HG02642 (cell line): Measurements from ENCODE around the gene MEF2C.

Experiments
- ATAC-seq: cut with Tn5 transposase; IDR thresholded peaks from one replicate; pipeline ENCODE4 v1.9.1; 2021; ENCODE audit warnings: mild to moderate bottlenecking; ENCODE audit not compliant: unreplicated experiment, poor library complexity

The MEF2C gene

GRCh38 chr5:88695232-88695631, 187.8 kb downstream of the MEF2C start:
- no peak for ATAC-seq

- no peak for ATAC-seq
Observed at GRCh38 chr5:88694023-88694679, 188.8 kb downstream of the MEF2C start.

GRCh38 chr5:88693071-88693932, 189.7 kb downstream of the MEF2C start:
- no peak for ATAC-seq

GRCh38 chr5:88691945-88692868, 190.8 kb downstream of the MEF2C start:
- ATAC-seq, result no peak

GRCh38 chr5:88691230-88691582, 191.8 kb downstream of the MEF2C start:
- ATAC-seq, result no peak

GRCh38 chr5:88690409-88691229, 192.4 kb downstream of the MEF2C start:
- peak; percentile 86 for ATAC-seq

GRCh38 chr5:88689668-88690408, 193.1 kb downstream of the MEF2C start:
- no peak for ATAC-seq

- no peak for ATAC-seq
Observed at GRCh38 chr5:88688984-88689667, 193.9 kb downstream of the MEF2C start.

GRCh38 chr5:88688156-88688983, 194.6 kb downstream of the MEF2C start:
- ATAC-seq, result no peak

- ATAC-seq, result no peak
Observed at GRCh38 chr5:88687373-88687911, 195.5 kb downstream of the MEF2C start.

- ATAC-seq, result no peak
Observed at GRCh38 chr5:88686726-88687125, 196.3 kb downstream of the MEF2C start.

GRCh38 chr5:88685591-88686541, 197.1 kb downstream of the MEF2C start:
- ATAC-seq, result no peak

- peak; percentile 42 for ATAC-seq
Observed at GRCh38 chr5:88683506-88684135, 199.4 kb downstream of the MEF2C start.

- ATAC-seq, result no peak
Observed at GRCh38 chr5:88682881-88683361, 200.1 kb downstream of the MEF2C start.

GRCh38 chr5:88682131-88682530, 200.9 kb downstream of the MEF2C start:
- ATAC-seq, result no peak
